Parathyroid adenoma (tissue), 2 donors: ENCODE data around the gene LLCFC1.

ENCODE experiments used
- H2AFZ ChIP-seq: fragments of 300-600 bp; sonication (generic); one replicate; pipeline ENCODE4 v1.7.0; 2017; ENCODE audit warnings: antibody characterized with exemption, mild to moderate bottlenecking
- H3K27ac ChIP-seq: fragments of 300-600 bp; sonication (generic); one replicate; pipeline ENCODE4 v1.7.0; 2017
- H3K27me3 ChIP-seq: fragments of 300-600 bp; sonication (generic); one replicate; pipeline ENCODE4 v1.7.0; 2017; ENCODE audit warnings: low read length; ENCODE audit not compliant: control insufficient read depth, insufficient read depth
- H3K36me3 ChIP-seq: fragments of 300-600 bp; sonication (generic); one replicate; pipeline ENCODE4 v1.7.0; 2017; ENCODE audit warnings: low read length; ENCODE audit not compliant: control insufficient read depth, insufficient read depth
- H3K4me1 ChIP-seq: fragments of 300-600 bp; sonication (generic); one replicate; pipeline ENCODE4 v1.7.0; 2017; ENCODE audit warnings: control low read depth
- H3K4me2 ChIP-seq: fragments of 300-600 bp; sonication (generic); one replicate; pipeline ENCODE4 v1.7.0; 2017; ENCODE audit warnings: low read length
- H3K4me3 ChIP-seq: fragments of 300-600 bp; sonication (generic); one replicate; pipeline ENCODE4 v1.7.0; 2017; ENCODE audit warnings: low read depth, low read length
- H3K79me2 ChIP-seq: fragments of 300-600 bp; sonication (generic); one replicate; pipeline ENCODE4 v1.7.0; 2017; ENCODE audit warnings: control low read depth
- H3K9ac ChIP-seq: fragments of 300-600 bp; sonication (generic); one replicate; pipeline ENCODE4 v1.7.0; 2017; ENCODE audit warnings: mild to moderate bottlenecking
- H3K9me3 ChIP-seq: fragments of 300-600 bp; sonication (generic); one replicate; pipeline ENCODE4 v1.7.0; 2017; ENCODE audit warnings: low read length; ENCODE audit not compliant: control insufficient read depth
- TF ChIP-seq, protein P1 (sequence below): fragments of 300-600 bp; sonication (generic); IDR thresholded peaks from one replicate; pipeline ENCODE4 v1.7.0; 2017; ENCODE audit warnings: antibody characterized with exemption, mild to moderate bottlenecking
- donor health status: primary hyperparathyroidism.

LLCFC1 gene

DNA sequence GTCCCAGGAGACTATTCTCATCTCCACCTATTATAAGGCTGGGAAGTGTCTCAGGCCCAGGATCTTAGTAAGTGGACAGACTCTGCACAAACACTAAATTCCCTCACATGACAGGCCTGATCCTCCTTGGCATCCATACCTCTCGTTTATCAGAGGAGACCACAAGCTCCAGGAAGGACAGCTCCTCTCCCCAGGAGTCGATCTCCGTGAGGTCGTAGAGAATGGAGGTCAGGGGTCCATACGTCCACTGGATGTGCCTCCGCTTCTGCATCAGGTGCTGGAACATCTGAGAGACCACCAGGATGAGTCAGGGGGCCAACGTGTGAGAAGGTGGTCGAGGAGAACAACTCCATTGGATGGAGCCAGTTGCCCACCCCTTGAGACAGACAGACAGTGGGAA lies 11.3 kb upstream of the LLCFC1 start:
- Histone ChIP-seq H3K36me3 (no peaks in the 10 kb centered on the region), H2AFZ (no peak overlapping the region), H3K4me1 (no peaks in the 10 kb centered on the region), H3K9me3 (no peaks in the 10 kb centered on the region), H3K27me3 (no peaks in the 10 kb centered on the region), H3K4me2 (no peak overlapping the region), H3K9ac (no peak overlapping the region), H3K4me3 (no peak overlapping the region), H3K27ac (no peak overlapping the region), H3K79me2 (no peaks in the 10 kb centered on the region)
- TF ChIP-seq, protein P1, sequence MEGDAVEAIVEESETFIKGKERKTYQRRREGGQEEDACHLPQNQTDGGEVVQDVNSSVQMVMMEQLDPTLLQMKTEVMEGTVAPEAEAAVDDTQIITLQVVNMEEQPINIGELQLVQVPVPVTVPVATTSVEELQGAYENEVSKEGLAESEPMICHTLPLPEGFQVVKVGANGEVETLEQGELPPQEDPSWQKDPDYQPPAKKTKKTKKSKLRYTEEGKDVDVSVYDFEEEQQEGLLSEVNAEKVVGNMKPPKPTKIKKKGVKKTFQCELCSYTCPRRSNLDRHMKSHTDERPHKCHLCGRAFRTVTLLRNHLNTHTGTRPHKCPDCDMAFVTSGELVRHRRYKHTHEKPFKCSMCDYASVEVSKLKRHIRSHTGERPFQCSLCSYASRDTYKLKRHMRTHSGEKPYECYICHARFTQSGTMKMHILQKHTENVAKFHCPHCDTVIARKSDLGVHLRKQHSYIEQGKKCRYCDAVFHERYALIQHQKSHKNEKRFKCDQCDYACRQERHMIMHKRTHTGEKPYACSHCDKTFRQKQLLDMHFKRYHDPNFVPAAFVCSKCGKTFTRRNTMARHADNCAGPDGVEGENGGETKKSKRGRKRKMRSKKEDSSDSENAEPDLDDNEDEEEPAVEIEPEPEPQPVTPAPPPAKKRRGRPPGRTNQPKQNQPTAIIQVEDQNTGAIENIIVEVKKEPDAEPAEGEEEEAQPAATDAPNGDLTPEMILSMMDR, result no peak

DNA sequence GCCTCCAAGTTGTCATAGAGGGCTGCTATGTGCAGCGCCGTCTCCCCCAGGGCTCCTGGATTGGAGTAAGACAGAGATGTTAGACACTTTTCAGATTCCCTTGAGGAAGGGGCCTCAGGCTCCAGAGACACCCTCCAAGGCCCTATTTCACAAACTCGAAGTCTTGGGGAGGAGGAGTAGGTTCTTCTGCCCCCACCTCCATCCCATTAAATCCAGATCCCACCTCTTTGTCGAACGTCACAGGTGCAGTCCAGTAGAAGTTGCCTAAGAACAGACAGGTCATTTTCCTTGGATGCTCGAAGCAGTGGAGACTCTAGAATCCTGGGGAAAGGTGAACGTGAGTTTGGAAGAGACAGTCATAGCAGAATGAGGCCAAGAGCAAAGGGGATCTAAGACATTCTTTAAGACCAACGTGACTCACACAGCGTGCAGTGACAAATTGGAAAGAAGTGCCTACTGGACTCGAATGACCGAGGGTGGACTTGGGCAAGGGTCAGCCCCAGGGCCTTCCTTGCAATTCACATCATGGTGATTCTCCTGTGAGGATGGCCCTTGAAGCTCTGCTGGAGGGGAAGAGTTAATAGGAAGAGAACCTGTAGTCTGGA lies 9.1 kb upstream of the LLCFC1 start:
- Histone ChIP-seq H3K79me2 (no peaks in the 10 kb centered on the region), H3K4me3 (no peak overlapping the region)
- TF ChIP-seq, protein P1, result no peak

DNA sequence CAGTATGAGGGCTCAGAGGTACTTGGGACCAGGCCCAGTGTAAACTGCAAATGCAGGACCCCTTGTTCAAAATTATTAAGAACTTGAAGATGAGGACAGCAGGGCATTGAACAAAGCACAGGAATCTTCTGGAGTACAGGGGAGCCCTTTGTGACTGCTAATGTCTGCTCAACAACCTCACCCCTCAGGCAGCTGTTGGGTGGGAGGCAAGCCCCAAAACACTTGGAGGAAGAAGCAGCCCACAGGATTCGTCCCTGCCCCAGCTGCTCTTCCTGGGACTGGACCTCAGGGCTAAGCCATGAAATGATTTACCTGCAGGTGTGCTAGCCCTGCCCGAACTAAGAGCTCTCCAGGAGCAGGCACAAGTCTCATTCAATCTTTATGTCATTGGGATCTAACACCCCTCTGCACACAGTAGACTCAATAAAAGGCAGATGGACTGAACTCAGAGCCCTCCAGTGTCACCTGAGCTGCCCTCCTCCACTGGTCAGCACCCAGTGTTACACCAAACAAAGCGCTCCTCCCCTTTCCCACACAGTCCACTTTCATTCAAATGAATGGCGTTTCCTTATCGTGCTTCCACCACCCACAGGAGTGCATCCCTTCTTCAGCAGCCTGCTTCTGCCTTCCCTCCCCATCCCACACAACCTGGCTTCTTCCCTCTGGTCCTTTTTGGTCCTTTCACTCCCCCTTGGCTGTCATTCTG lies 6.7 kb upstream of the LLCFC1 start:
- Histone ChIP-seq H3K4me3 (no peak overlapping the region), H3K9ac (no peak overlapping the region), H3K36me3 (no peaks in the 10 kb centered on the region), H3K27me3 (no peaks in the 10 kb centered on the region), H3K79me2 (no peaks in the 10 kb centered on the region), H2AFZ (no peak overlapping the region), H3K4me1 (peaks cover 6% of the 10 kb centered on the region), H3K9me3 (no peaks in the 10 kb centered on the region), H3K4me2 (no peak overlapping the region), H3K27ac (no peak overlapping the region)
- TF ChIP-seq, protein P1, result no peak

More for the DNA sequence above, 9.1 kb upstream of the LLCFC1 start:
- no peak overlapping the region for H3K27ac ChIP-seq
- no peaks in the 10 kb centered on the region for H3K9me3 ChIP-seq
- H3K4me1 ChIP-seq, result no peaks in the 10 kb centered on the region
- H3K9ac ChIP-seq, result no peak overlapping the region
- H3K36me3 ChIP-seq, result no peaks in the 10 kb centered on the region
- H3K4me2 ChIP-seq, result no peak overlapping the region
- H2AFZ ChIP-seq, result no peak overlapping the region
- no peaks in the 10 kb centered on the region for H3K27me3 ChIP-seq

DNA sequence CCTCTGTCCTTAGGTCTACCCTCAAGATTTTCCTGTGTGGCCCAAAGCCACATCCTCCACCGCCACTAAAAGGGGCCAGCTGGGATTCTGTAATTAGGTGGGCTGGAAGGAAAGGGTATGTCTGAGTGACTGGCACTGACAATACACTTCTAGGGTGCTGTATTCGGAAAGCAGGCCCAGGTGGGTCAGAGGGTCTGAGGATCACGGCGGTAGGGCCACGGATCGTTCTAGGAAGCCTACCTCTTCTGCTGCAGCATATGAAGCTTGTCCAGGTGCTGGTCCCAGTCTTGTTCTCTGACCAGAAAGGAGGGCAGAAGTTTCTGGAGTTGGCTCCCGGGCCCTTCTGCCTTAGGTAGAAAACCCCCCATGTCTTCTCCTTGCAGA lies 6.2 kb upstream of the LLCFC1 start:
- Histone ChIP-seq H3K4me2 (no peak overlapping the region), H3K4me1 (peaks cover 6% of the 10 kb centered on the region), H3K4me3 (no peak overlapping the region), H3K27me3 (no peaks in the 10 kb centered on the region), H3K9me3 (no peaks in the 10 kb centered on the region), H3K36me3 (no peaks in the 10 kb centered on the region), H3K27ac (no peak overlapping the region), H3K79me2 (no peaks in the 10 kb centered on the region), H3K9ac (no peak overlapping the region), H2AFZ (no peak overlapping the region)
- TF ChIP-seq, protein P1, result no peak

DNA sequence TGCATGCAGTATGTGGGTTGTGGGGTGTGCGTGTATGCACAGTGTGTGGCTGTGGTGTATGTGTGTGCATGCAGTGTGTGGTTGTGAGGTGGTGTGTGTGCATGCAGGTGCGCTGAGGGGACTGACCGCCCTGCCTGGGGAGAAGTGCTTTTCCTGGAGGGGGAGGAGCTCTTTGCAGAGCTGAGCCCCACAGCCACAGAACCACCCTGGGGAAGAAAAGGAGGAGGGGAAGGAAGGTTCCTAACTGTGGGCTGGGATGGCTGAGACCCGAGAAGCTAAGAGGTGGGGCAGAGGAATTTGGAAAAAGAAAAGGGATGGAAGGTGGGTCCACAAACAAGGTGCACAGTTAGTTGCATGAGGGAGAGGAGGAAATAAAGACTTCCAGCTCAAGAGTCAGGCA lies 5.7 kb upstream of the LLCFC1 start, which contains the start of gene TRPV5:
TSS of gene TRPV5 (minus strand) at position 123 of the 400 bp plus-strand sequence. CDS start 287 bp downstream, outside the sequence.
- H3K4me1 ChIP-seq, result peaks cover 6% of the 10 kb centered on the region
- no peak within 1 kb of the TSS for H2AFZ ChIP-seq

More for the DNA sequence above, 5.7 kb upstream of the LLCFC1 start, which contains the start of gene TRPV5:
- Histone ChIP-seq H3K4me3 (no peak within 1 kb of the TSS), H3K36me3 (no peaks in the 10 kb centered on the region), H3K9ac (no peak within 1 kb of the TSS), H3K79me2 (no peaks in the 10 kb centered on the region), H3K27ac (no peak within 1 kb of the TSS), H3K4me2 (no peak within 1 kb of the TSS), H3K27me3 (no peaks in the 10 kb centered on the region), H3K9me3 (no peaks in the 10 kb centered on the region)
- TF ChIP-seq, protein P1, result no peak
